HepG2 (cell line): ENCODE measurements around the gene SOX4. TPM values are rescaled to one million over a fixed set of nuclear protein-coding genes. Genes with fewer than 3 reads are reported as not detected.

Experiments
- ARNT2 ChIP-seq: sonication (generic); formaldehyde crosslinking; IDR thresholded peaks from 2 replicates; pipeline ENCODE4 v1.8.0; 2022; ENCODE audit warnings: mild to moderate bottlenecking, low read depth, missing genetic modification reagents, moderate library complexity
- CCAR2 ChIP-seq: fragments of 200-400 bp; formaldehyde crosslinking; optimal IDR thresholded peaks from 2 replicates; pipeline ENCODE3; 2018; ENCODE audit warnings: low read depth, mild to moderate bottlenecking, low read length, moderate library complexity
- CCDC6 ChIP-seq: sonication (generic); formaldehyde crosslinking; IDR thresholded peaks from 2 replicates; pipeline ENCODE4 v1.8.1; 2022; ENCODE audit warnings: mild to moderate bottlenecking, missing genetic modification reagents, moderate library complexity
- GZF1 ChIP-seq: sonication (generic); formaldehyde crosslinking; IDR thresholded peaks from 2 replicates; pipeline ENCODE4 v1.5.1; 2020; ENCODE audit warnings: mild to moderate bottlenecking, missing genetic modification reagents
- HOXA7 ChIP-seq: sonication (generic); formaldehyde crosslinking; IDR thresholded peaks from 2 replicates; pipeline ENCODE4 v1.8.1; 2022; ENCODE audit warnings: mild to moderate bottlenecking, missing genetic modification reagents, moderate library complexity
- KAT2B ChIP-seq: fragments of 150-350 bp; IDR thresholded peaks from 2 replicates; pipeline ENCODE4 v1.6.1; 2014; ENCODE audit warnings: low read depth, low read length, borderline replicate concordance
- KDM3A ChIP-seq: IDR thresholded peaks from 2 replicates; pipeline ENCODE4 v1.6.1; 2018; ENCODE audit warnings: low read depth, missing compliant biosample characterization
- NCOR1 ChIP-seq: fragments of 200-600 bp; sonication (generic); IDR thresholded peaks from 2 replicates; pipeline ENCODE4 v1.7.0; 2017; ENCODE audit warnings: antibody characterized with exemption, low read length, borderline replicate concordance
- POLR2A ChIP-seq, 2 experiments: IDR thresholded peaks; 2 replicates each; pipeline ENCODE4 v1.6.1; 2011; ENCODE audit warnings: low read depth in 2 of 2, low read length in 2 of 2, mild to moderate bottlenecking in 1 of 2, moderate library complexity in 1 of 2; ENCODE audit not compliant: insufficient read depth in 1 of 2
- SPEN ChIP-seq: sonication (generic); formaldehyde crosslinking; IDR thresholded peaks from 2 replicates; pipeline ENCODE4 v1.5.1; 2020; ENCODE audit warnings: low read depth, mild to moderate bottlenecking, missing genetic modification reagents
- ZNF34 ChIP-seq: sonication (generic); formaldehyde crosslinking; IDR thresholded peaks from 2 replicates; pipeline ENCODE4 v1.4.0; 2020; ENCODE audit warnings: mild to moderate bottlenecking, missing genetic modification reagents, borderline replicate concordance
- ZNF407 ChIP-seq: sonication (generic); formaldehyde crosslinking; IDR thresholded peaks from one replicate; pipeline ENCODE4 v1.5.1; 2020; ENCODE audit warnings: mild to moderate bottlenecking, missing genetic modification reagents; ENCODE audit errors: not compliant biosample characterization
- ZNF431 ChIP-seq: sonication (generic); formaldehyde crosslinking; IDR thresholded peaks from 2 replicates; pipeline ENCODE4 v1.9.0; 2022; ENCODE audit warnings: missing genetic modification reagents, low read depth, mild to moderate bottlenecking, borderline replicate concordance
- ZNF589 ChIP-seq: sonication (generic); formaldehyde crosslinking; conservative IDR thresholded peaks from 2 replicates; pipeline ENCODE4 v1.8.0; 2022; ENCODE audit warnings: mild to moderate bottlenecking, moderate library complexity, missing genetic modification reagents
- ZNF614 ChIP-seq: IDR thresholded peaks from 2 replicates; pipeline ENCODE4 v1.6.1; 2018; ENCODE audit warnings: missing biosample characterization, missing genetic modification reagents, inconsistent platforms, borderline replicate concordance
- ZNF775 ChIP-seq: sonication (generic); formaldehyde crosslinking; IDR thresholded peaks from 2 replicates; pipeline ENCODE4 v1.4.0; 2020; ENCODE audit warnings: missing genetic modification reagents, mild to moderate bottlenecking, moderate library complexity, borderline replicate concordance
- ZNF850 ChIP-seq: sonication (generic); formaldehyde crosslinking; conservative IDR thresholded peaks from 2 replicates; pipeline ENCODE4 v1.9.0; 2021; ENCODE audit warnings: mild to moderate bottlenecking, missing genetic modification reagents
- ZXDC ChIP-seq: sonication (generic); formaldehyde crosslinking; IDR thresholded peaks from 2 replicates; pipeline ENCODE4 v1.5.0; 2020; ENCODE audit warnings: mild to moderate bottlenecking, missing genetic modification reagents
- polyA plus RNA-seq, 8 experiments: library from polyadenylated mRNA; depleted of rRNA in 3 of 8; stranded (reverse) in 7 of 8; unstranded in 1 of 8; fragments of >200 nt; fragmentation: Illumina TruSeq in 4 of 8; extraction: Trizol in 4 of 8; gene quantifications; 2 replicates each; pipeline versions ENCODE4 v1.2.1 to v1.2.3, GENCODE V29; 2011 to 2016; ENCODE audit warnings: low read depth in 4 of 8, missing spikeins in 1 of 8, mixed read lengths in 1 of 8; ENCODE audit not compliant: insufficient read depth in 1 of 8
- total RNA-seq, 5 experiments: library from RNA; depleted of rRNA; stranded (reverse); fragments of >200 nt; fragmentation: Illumina TruSeq; extraction: Trizol; gene quantifications; 2 replicates each; pipeline ENCODE4 v1.2.3, GENCODE V29; 2016; ENCODE audit warnings: low read depth in 1 of 5

The SOX4 gene
- total and polyA plus RNA-seq, 2 of the 13 experiments (the other 11 are each of a cell fraction or from before 2014, with no cell fraction given): 2.6 to 3.4 TPM

GRCh38 chr6:21587961-21588480 is 5.5 kb upstream of the SOX4 start (continued):
- TF ChIP-seq ZNF407 (CRISPR knock-in tag): no peak
- TF ChIP-seq ZNF589 (CRISPR knock-in tag): peak; percentile 76; the same call in 1 of the 2 replicates
- no peak for TF ChIP-seq NCOR1
- TF ChIP-seq KAT2B: no peak
- no peak for TF ChIP-seq ZNF850 (CRISPR knock-in tag)
- TF ChIP-seq HOXA7 (CRISPR knock-in tag): no peak
- no peak for TF ChIP-seq ZXDC
- TF ChIP-seq ZNF775 (CRISPR knock-in tag): 0 out of 2 replicates have a peak, but pooled peaks have one; percentile 39
- TF ChIP-seq ZNF34: peak; percentile 88; the same call in 1 of the 2 replicates
- peak; percentile 49; the same call in 1 of the 2 replicates for TF ChIP-seq SPEN (CRISPR knock-in tag)
- no peak for TF ChIP-seq CCAR2
- TF ChIP-seq ARNT2: 0 out of 2 replicates have a peak, but pooled peaks have one; percentile 25
- TF ChIP-seq GZF1 (CRISPR knock-in tag): no peak
- no peak for TF ChIP-seq CCDC6
- TF ChIP-seq KDM3A (CRISPR knock-in tag): no peak
- no peak for TF ChIP-seq POLR2A (IDR thresholded peaks at IDR 0.05; ENCODE audit: insufficient read depth in 1 of 2, low read depth in 2 of 2, low read length in 2 of 2)
- 0 out of 2 replicates have a peak, but pooled peaks have one; percentile 23 for TF ChIP-seq ZNF431 (CRISPR knock-in tag)
- no peak for TF ChIP-seq ZNF614 (CRISPR knock-in tag)
